Measurements from ENCODE around the gene CSNK2A2. TPM values are rescaled to one million over a fixed set of nuclear protein-coding genes. Genes with fewer than 3 reads are reported as not detected.

CSNK2A2 gene
- total and polyA plus RNA-seq, 9 of the 15 experiments (the other 6 are each of a cell fraction or from before 2014, with no cell fraction given), result 20.8 to 109 (median 44.7) TPM

- peak overlapping the region; percentile 15; the same call in 1 of the 2 replicates for H3K4me2 ChIP-seq (ENCODE audit: insufficient read depth, low read length)
- H3K36me3 ChIP-seq (ENCODE audit: control insufficient read depth, insufficient read depth, low read length), result peaks cover 22% of the 10 kb centered on the region
- in situ Hi-C loops (cut with MboI) (loop anchor here (10.0 kb wide), 1 partner anchor 105 kb away; no protein-coding TSS in a partner anchor), intact Hi-C loops (cut with micrococcal nuclease) (loop anchor here (10.0 kb wide), 2 partner anchors 145 to 365 kb away; no protein-coding TSS in a partner anchor)
- peaks cover 8% of the 10 kb centered on the region; the same call in 1 of the 2 replicates for H4K20me1 ChIP-seq (replicated peaks; ENCODE audit: control insufficient read depth, insufficient read depth, low read length)
- H3K4me3 ChIP-seq, result no peak overlapping the region
- POLR2A ChIA-PET, result no interaction called here
- H3K4me1 ChIP-seq (replicated peaks in 1 of 2; ENCODE audit: control insufficient read depth in 2 of 2, insufficient read depth in 2 of 2, low read length in 2 of 2), result peaks cover 11 to 33% of the 10 kb centered on the region in 2 experiments; a peak in 4 of 5 replicates
- peak overlapping the region; percentile 72 for H3K27ac ChIP-seq (ENCODE audit: extremely low read depth, low read depth, low read length)
- CTCF ChIA-PET (ENCODE audit: low intra/inter-chr PET ratio), result interaction anchor here (0.6 to 2.2 kb wide), 3 partner anchors 58 to 156 kb away, joined by 3 to 20 read pairs (median 4); no protein-coding TSS in a partner anchor
- H3K9ac ChIP-seq (ENCODE audit: insufficient read depth in 1 of 2, low read depth in 2 of 2, low read length in 2 of 2), result peak overlapping the region in 1 of 2 experiments; percentile 54; a peak in 1 of 4 replicates
- DNase-seq (ENCODE audit: extremely low read depth in 1 of 4, low spot score in 3 of 4) (no peak), FAIRE-seq (no peak), ATAC-seq (no peak)
- 32% methylated on average over 3 of the region's 3 CpGs for WGBS (ENCODE audit: insufficient coverage, low coverage, missing lambda C conversion rate)
- peaks cover 84% of the 10 kb centered on the region for H3K79me2 ChIP-seq (ENCODE audit: control insufficient read depth, insufficient read depth, low read length)
- no peaks in the 10 kb centered on the region for H3K9me1 ChIP-seq (ENCODE audit: control insufficient read depth, insufficient read depth, low read length)
- BruUV-seq (replicated peaks), result no TSS peak
- no peak overlapping the region for H2AFZ ChIP-seq (ENCODE audit: low read depth, low read length)
- no peaks in the 10 kb centered on the region for H3K27me3 ChIP-seq (ENCODE audit: control insufficient read depth in 2 of 2, insufficient read depth in 2 of 2, low read length in 2 of 2)
- H3K9me3 ChIP-seq (replicated peaks; ENCODE audit: control insufficient read depth, insufficient read depth, low read depth, low read length), result no peaks in the 10 kb centered on the region
- TF ChIP-seq ZNF212 (CRISPR knock-in tag; IDR thresholded peaks at IDR 0.05) (no peak), CXXC5 (CRISPR knock-in tag; IDR thresholded peaks at IDR 0.05) (no peak), SMARCA5 (IDR thresholded peaks at IDR 0.05) (no peak), MAFF (IDR thresholded peaks at IDR 0.05; ENCODE audit: low read length) (no peak), ZBTB17 (CRISPR knock-in tag; IDR thresholded peaks at IDR 0.05) (no peak), FOXJ2 (tag; IDR thresholded peaks at IDR 0.05) (no peak), ZNF232 (CRISPR knock-in tag; IDR thresholded peaks at IDR 0.05) (no peak), NRF1 (conservative IDR thresholded peaks at IDR 0.05 in 1 of 2, IDR thresholded peaks at IDR 0.05 in 1 of 2) (no peak)
- TF ChIP-seq, protein P1, sequence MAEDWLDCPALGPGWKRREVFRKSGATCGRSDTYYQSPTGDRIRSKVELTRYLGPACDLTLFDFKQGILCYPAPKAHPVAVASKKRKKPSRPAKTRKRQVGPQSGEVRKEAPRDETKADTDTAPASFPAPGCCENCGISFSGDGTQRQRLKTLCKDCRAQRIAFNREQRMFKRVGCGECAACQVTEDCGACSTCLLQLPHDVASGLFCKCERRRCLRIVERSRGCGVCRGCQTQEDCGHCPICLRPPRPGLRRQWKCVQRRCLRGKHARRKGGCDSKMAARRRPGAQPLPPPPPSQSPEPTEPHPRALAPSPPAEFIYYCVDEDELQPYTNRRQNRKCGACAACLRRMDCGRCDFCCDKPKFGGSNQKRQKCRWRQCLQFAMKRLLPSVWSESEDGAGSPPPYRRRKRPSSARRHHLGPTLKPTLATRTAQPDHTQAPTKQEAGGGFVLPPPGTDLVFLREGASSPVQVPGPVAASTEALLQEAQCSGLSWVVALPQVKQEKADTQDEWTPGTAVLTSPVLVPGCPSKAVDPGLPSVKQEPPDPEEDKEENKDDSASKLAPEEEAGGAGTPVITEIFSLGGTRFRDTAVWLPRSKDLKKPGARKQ (CRISPR knock-in tag; IDR thresholded peaks at IDR 0.05), result no peak
- TF ChIP-seq, protein P2, sequence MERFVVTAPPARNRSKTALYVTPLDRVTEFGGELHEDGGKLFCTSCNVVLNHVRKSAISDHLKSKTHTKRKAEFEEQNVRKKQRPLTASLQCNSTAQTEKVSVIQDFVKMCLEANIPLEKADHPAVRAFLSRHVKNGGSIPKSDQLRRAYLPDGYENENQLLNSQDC (CRISPR knock-in tag; IDR thresholded peaks at IDR 0.05), result no peak
These were observed 77.7 kb downstream of the CSNK2A2 start for GRCh38 chr16:58120234-58120633.

Data from K562 (cell line).